CD1c-positive myeloid dendritic cell (primary cell): ENCODE measurements around the gene TMEM240.
"Not testable (repeated sequence)": the region's sequence is repeated elsewhere in the genome, so short reads cannot be mapped to it uniquely, and the experiment has no call there.

Experiments used
- DNase-seq: peaks from one replicate; pipeline ENCODE4 v3.0.0-alpha.2; 2016; ENCODE audit errors: extremely low spot score

The TMEM240 gene

GRCh38 chr1:1524750-1525383 is 15.6 kb downstream of the TMEM240 start:
- DNase-seq = not testable (repeated sequence)

DNA sequence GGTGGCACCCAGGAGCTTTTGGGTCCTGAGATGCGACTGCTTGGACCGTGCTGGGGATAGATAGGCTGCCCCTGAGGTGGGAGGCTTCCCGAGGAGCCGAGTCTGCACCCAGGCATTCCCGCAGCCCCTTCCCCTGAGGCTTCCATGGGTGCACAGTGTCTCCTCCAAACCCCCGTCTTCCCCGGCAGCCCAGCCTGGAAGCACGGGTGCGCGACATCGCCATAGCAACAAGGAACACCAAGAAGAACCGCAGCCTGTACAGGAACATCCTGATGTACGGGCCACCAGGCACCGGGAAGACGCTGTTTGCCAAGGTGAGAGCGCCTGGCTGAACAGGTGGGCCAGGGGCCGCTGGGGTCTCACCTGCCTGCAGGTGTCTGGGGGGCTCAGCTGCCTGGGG is 16.8 kb downstream of the TMEM240 start:
- DNase-seq = not testable (repeated sequence)

DNA sequence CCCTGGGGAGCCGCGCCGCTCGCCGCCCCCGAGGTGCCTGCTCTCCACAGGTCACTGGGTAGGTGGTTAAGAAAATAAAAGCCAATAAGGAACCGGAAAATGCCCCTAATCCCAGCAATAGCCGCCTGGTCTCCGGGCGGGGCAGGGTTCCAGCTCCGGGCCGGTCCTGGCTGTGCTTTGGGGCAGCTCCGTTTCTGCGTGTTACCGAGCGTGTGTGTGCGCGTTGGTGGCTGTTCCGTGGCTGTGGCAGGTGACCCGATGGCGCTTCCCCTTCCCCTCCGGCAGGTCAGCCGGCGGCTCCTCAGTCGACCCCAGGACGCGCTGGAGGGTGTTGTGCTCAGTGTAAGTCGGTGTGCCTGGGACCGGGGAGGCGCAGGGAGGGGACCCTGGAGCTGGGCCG is 17.2 kb downstream of the TMEM240 start:
- not testable (repeated sequence) for DNase-seq

GRCh38 chr1:1522536-1522935 is 17.9 kb downstream of the TMEM240 start:
- not testable (repeated sequence) for DNase-seq

GRCh38 chr1:1521331-1521730 is 19.1 kb downstream of the TMEM240 start:
- no peak for DNase-seq

DNA sequence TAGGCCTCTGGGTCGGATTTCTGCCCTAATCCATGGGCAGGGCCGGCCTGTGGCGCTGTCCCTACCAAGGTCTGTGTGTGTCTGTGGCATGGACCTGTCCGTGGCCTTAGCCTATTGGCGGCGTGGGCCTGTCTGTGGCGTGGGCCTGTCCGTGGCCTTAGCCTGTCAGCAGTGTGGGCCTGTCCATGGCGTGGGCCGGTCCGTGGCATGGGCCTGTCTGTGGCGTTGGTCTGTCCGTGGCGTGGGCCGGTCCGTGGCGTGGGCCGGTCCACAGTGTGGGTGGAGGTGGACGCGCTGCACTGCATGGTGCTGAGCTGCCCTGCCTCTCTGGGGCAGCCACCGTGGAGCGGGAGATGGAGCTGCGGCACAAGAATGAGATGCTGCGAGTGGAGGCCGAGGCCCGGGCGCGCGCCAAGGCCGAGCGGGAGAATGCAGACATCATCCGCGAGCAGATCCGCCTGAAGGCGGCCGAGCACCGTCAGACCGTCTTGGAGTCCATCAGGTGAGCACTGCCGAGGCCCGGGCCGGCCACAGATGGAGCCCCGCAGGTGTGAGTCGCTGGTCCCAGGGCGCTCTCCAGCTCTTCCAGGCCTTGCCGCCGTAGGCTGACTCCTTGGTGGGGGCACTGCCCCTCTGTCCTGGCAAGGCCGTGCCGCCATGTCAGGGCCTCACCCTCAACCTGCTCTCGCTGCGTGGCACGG is 20.5 kb downstream of the TMEM240 start:
- not testable (repeated sequence) for DNase-seq

- DNase-seq = not testable (repeated sequence)
Observed at GRCh38 chr1:1518621-1519007, 21.8 kb downstream of the TMEM240 start.

GRCh38 chr1:1517973-1518620 is 22.3 kb downstream of the TMEM240 start:
- no peak for DNase-seq

DNA sequence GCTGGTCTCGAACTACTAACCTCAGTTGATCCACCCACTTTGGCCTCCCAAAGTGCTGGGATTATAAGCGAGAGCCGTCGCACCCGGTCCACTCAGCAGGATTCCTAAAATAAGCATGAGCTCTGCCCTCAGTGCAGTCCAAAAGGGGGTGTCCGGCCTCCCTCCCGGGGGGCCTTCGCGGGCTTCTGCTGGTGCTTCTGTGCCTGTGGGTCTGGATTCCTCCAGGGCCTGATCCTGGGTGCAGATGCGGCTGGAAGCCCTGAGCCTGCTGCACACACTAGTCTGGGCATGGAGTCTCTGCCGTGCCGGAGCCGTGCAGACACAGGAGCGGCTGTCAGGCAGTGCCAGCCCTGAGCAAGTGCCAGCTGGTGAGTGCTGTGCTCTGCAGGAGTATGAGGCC is 23.5 kb downstream of the TMEM240 start:
- DNase-seq = not testable (repeated sequence)

- not testable (repeated sequence) for DNase-seq
Observed at GRCh38 chr1:1514376-1514775, 26.0 kb downstream of the TMEM240 start.

DNA sequence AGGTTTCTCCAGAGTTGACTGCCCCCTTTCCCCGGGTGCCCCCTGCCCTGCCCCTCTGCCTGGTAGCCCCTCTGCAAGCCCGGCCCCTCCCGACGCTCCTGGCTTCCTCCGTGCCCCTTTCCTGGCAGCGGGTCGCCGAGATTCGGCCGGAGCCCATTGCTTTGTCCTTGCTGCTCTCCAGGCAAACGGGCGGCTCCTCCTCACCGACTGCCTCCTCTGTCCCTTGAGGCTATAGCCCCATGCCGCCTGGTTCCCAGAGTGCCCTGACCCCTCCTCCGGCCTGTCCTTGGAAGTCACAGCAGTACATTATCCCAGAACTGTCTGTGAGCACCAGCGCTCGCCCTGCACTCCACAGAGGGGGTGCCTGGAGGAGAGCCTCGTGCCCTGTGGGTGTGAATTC is 26.7 kb downstream of the TMEM240 start:
- not testable (repeated sequence) for DNase-seq

GRCh38 chr1:1512425-1512824 is 28.0 kb downstream of the TMEM240 start:
- peak; percentile 27 for DNase-seq

DNA sequence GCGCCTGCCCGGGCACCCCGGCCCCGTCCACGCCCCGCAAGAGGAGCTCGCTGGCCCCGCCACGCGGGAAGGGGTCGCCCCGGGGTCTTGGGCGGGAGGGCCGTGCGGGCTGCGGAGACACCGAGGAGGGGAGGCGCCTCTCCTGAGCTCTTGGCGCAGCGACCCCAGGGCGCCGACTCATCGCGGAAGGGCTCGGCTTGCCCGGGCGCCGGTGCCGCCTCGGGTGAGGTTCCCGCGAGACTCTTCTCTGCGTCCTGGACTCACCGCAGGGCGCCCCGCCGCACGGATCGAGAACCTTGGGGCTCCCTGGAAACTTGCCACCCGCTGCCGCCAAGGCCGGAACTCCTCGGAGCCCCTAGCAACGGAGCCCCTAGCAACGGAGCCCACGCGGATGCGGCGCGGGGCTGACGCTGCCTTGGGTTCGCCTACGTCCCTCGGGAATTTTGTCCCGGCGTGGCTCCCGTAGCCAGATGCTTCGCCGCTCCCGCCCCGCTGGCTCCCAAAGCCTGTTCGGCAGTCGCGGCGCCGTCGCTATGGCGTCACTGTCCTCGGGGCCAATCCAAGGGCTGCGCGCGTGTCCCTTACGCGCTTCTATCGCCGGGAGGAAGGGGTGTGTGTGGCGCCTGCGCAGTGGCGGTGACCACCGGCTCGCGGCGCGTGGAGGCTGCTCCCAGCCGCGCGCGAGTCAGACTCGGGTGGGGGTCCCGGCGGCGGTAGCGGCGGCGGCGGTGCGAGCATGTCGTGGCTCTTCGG is 28.7 kb downstream of the TMEM240 start, which contains the start of gene ATAD3A:
Gene ATAD3A (plus strand): TSS at position 630 of the 753 bp plus-strand sequence. CDS start 107 bp downstream, at position 737.
- DNase-seq = peak; percentile 99

DNA sequence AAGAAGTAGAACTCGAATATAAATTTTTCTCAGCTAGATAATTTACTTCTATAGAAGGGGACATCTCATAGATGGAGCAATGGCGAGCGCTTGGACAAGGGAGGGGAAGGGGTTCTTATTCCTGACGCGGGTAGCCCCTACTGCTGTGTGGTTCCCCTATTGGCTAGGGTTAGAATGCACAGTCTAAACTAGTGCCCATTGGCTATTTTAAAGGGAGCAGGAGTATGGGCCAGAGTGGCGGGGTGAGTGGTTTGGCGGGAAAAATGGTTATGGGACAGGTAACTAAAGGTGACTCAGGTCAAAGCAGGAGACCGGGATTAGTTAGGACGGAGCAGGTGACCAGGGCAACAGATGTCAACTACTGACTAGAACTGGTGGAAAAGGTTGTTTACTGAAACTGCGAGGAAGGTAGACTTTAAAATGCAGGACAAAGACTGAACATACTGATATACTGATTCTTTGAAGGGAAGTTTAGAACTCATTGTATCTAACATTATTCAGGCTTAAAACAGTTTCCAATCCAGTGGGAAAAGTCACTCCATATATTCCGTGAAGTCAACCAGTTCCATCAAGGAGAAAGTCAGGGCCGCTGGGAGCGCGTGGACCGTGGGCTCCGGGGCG is 29.4 kb downstream of the TMEM240 start:
- DNase-seq = peak; percentile 1

GRCh38 chr1:1509465-1509850 is 31.0 kb downstream of the TMEM240 start:
- not testable (repeated sequence) for DNase-seq

DNA sequence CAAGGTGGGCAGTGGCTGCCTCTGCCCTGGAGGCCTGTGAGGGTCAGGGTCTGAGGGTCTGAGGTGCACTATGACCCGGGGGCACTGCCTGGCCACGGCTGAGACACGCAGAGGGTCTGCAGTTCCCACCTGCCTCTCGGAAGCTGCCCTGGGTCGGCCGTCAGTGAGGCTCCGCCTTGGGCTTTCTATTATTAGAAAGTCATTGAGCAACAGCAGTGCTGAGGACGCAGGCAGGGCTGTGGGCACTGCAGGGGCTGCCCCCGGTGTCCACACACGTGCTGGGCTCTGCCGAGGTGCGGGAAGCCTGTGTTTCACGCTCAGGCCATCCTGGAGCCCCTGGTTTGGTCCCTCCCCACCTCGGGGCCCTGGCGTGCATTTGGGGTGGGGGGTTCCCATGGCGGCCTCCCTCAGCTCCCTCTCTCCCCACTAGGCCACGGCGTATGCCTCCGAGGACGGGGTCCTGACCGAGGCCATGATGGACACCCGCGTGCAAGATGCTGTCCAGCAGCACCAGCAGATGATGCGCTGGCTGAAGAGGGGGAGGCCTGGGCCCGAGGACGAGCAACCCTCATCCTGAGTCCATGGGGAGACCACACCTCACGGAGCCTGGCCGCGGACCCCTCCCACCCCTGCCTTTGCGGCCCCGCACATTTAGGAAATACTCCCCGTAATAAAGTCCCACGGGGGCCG is 31.5 kb downstream of the TMEM240 start:
- not testable (repeated sequence) for DNase-seq

GRCh38 chr1:1507305-1507704 is 33.1 kb downstream of the TMEM240 start:
- no peak for DNase-seq

GRCh38 chr1:1505801-1506200 is 34.6 kb downstream of the TMEM240 start:
- not testable (repeated sequence) for DNase-seq

GRCh38 chr1:1505366-1505798 is 35.0 kb downstream of the TMEM240 start:
- peak; percentile 31 for DNase-seq

DNA sequence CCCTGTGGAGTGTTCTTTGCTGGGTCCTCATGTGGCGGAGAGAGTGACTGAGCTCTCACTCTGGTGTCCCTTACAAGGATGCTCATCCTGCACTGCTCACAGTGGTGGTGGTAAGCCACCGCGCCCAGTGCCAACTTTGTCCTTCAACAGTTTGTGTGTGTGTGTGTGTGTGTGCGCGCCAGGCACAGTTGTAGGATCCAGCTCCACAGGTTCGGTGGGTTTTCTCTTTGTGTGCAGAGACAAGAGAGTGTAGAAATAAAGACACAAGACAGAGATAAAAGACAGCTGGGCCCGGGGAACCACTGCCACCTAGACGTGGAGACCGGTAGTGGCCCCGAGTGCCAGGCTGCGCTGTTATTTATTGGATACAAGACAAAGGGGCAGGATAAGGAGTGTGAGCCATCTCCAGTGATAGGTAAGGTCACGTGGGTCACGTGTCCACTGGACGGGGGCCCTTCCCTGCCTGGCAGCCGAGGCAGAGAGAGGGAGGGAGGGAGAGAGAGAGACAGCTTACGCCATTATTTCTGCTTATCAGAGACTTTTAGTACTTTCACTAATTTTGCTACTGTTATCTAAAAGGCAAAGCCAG is 35.6 kb downstream of the TMEM240 start:
- DNase-seq = peak; percentile 56
